GM06990 (cell line): ENCODE data around the gene GAREM1.

ENCODE experiments used
- DNase-seq: peaks from one replicate; pipeline ENCODE4 v3.0.0-alpha.2; 2011; ENCODE audit not compliant: insufficient read length; ENCODE audit errors: extremely low read depth
- H3K27me3 ChIP-seq: replicated peaks from 2 replicates; pipeline ENCODE4 v1.6.0; 2011; ENCODE audit warnings: low read length; ENCODE audit not compliant: control insufficient read depth, insufficient read depth
- H3K36me3 ChIP-seq: 2 replicates; pipeline ENCODE4 v1.5.1; 2011; ENCODE audit warnings: low read length; ENCODE audit not compliant: control insufficient read depth, insufficient read depth
- H3K4me3 ChIP-seq: replicated peaks from 2 replicates; pipeline ENCODE4 v1.5.1; 2011; ENCODE audit warnings: low read depth, mild to moderate bottlenecking, control low read depth, low read length
- TF ChIP-seq, protein P1 (sequence below): IDR thresholded peaks from 2 replicates; pipeline ENCODE4 v1.5.1; 2011; ENCODE audit warnings: low read length, control low read depth, mild to moderate bottlenecking, inconsistent platforms; ENCODE audit not compliant: insufficient read depth, poor library complexity, severe bottlenecking

GAREM1 gene

GRCh38 chr18:32454593-32454992 is 16.1 kb downstream of the GAREM1 start:
- Histone ChIP-seq H3K36me3 (no peaks in the 10 kb centered on the region), H3K4me3 (no peak overlapping the region), H3K27me3 (no peaks in the 10 kb centered on the region)
- TF ChIP-seq, protein P1, sequence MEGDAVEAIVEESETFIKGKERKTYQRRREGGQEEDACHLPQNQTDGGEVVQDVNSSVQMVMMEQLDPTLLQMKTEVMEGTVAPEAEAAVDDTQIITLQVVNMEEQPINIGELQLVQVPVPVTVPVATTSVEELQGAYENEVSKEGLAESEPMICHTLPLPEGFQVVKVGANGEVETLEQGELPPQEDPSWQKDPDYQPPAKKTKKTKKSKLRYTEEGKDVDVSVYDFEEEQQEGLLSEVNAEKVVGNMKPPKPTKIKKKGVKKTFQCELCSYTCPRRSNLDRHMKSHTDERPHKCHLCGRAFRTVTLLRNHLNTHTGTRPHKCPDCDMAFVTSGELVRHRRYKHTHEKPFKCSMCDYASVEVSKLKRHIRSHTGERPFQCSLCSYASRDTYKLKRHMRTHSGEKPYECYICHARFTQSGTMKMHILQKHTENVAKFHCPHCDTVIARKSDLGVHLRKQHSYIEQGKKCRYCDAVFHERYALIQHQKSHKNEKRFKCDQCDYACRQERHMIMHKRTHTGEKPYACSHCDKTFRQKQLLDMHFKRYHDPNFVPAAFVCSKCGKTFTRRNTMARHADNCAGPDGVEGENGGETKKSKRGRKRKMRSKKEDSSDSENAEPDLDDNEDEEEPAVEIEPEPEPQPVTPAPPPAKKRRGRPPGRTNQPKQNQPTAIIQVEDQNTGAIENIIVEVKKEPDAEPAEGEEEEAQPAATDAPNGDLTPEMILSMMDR = no peak
- DNase-seq = no peak

DNA sequence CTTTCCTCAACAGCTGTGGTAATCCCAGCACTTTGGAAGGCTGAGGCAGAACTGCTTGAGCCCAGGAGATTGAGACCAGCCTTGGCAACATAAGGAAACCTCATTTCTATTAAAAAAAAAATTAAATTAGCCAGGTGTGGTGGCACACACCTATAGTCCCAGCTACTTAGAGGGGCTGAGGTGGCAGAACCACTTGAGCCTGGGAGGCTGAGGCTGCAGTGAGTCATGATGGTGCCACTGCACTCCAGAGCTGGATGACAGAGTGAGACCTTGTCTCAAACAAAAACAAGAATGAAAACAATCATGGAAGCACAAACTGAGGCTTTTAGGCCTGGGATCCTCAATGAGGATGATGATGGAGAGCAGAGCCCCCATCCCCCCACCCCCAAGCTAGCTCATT is 19.8 kb downstream of the GAREM1 start:
- Histone ChIP-seq H3K4me3 (no peak overlapping the region), H3K36me3 (no peaks in the 10 kb centered on the region), H3K27me3 (no peaks in the 10 kb centered on the region)
- TF ChIP-seq, protein P1 = no peak
- no peak for DNase-seq

DNA sequence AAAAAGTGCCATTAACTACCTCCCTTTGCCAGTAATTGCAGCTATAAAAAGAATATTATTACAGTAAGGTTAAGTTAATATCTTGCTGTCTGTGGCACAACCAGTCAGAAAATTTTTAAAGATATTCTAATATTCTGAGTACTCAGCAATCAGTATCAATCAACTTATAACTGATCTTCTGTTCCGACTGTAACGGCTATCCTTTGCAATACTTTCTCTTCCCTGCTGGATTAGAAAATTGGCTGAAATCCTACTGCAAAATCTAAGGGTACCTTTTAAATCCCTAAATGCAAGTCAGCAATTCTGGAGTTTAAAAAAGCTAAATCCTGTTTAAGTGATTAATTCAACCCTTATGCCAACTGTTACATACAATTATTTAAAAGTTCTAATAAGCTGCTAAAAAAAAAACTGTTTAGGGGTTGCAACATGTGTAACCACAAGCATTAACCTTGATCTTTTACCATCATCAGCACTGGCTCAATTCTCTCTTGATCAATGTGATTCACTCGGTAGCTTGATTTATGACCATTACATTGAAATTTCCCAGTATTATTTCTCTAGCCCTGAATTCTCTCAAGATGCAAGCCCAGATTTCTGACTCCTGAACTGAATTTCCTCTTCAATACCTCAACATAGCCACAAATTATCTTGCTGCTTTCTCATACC is 20.5 kb downstream of the GAREM1 start:
- DNase-seq = no peak
- Histone ChIP-seq H3K4me3 (no peak overlapping the region), H3K36me3 (no peaks in the 10 kb centered on the region), H3K27me3 (no peaks in the 10 kb centered on the region)
- TF ChIP-seq, protein P1 = no peak

DNA sequence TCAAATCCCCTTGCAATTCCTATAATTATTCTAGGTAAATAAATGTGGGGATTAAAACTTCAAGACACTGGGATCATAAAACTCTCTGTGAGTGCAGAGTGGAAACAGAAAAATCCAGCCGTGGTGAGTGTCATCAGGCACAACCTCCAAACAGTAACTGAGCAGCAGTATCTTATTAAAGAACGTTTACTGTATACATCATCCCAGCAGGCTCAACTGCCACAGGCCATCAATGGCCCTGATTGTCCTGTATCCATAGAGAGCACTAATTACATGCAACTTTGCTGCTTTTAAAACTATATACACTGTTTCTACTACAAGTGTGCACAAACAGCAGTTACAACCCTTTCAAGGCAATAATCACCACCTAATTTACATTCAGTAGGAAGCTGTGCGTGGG is 23.9 kb downstream of the GAREM1 start:
- DNase-seq = no peak
- no peaks in the 10 kb centered on the region for H3K27me3 ChIP-seq
- TF ChIP-seq, protein P1 = no peak
- H3K36me3 ChIP-seq = no peaks in the 10 kb centered on the region
- no peak overlapping the region for H3K4me3 ChIP-seq

- no peak overlapping the region for H3K4me3 ChIP-seq
- H3K36me3 ChIP-seq = no peaks in the 10 kb centered on the region
- DNase-seq = no peak
- TF ChIP-seq, protein P1 = no peak
- no peaks in the 10 kb centered on the region for H3K27me3 ChIP-seq
These were observed 24.8 kb downstream of the GAREM1 start for GRCh38 chr18:32445846-32446245.

- no peaks in the 10 kb centered on the region; the same call in 1 of the 2 replicates for H3K27me3 ChIP-seq
- no peaks in the 10 kb centered on the region for H3K36me3 ChIP-seq
- TF ChIP-seq, protein P1 = no peak
- H3K4me3 ChIP-seq = no peak overlapping the region
- no peak for DNase-seq
These were observed 26.9 kb downstream of the GAREM1 start for GRCh38 chr18:32443706-32444215.
